Measurements from ENCODE around the gene CCP110.

DNA sequence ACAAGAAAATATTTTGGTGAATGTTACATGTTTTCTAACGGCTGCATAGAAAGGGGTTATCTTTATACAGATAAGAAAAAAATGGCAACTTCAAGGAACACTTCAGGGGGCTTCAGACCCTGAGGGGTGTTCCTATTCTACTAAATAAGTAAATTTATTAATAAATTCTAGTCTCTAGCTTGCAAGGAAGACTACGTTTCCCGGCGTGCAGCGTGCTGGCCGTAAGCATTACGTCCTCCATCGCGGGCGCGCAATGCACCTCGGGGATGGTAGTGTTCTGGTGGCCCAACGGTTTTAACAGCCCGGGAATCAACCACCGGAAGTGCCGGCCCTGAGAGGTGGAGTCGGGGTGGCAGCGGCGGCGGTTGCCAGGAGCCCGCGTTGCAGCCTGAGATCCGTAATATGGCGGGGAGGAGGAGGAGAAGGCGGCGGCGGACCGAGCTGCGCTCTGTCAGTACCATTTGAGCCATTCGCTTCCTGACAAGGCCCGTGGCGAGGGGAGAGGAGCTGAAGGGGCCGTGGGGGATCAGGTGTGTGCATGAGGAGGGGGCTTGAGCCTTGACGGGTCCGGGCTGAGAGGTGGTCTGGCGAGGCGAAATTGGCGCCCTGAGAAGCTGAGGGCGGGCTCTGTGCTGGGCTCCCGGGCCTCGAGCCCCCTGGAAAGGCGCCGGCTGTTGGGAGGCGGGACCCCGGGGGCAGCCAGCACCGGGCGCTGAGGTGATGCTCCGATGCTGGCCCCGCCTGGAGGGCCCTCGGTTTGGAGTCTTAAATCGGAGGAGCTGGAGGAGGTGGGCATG is at the start of gene CCP110:
- peak in 1 of 3 donors; percentile 58 for TF ChIP-seq POLR2A (IDR thresholded peaks at IDR 0.05)
- TF ChIP-seq, protein P1, sequence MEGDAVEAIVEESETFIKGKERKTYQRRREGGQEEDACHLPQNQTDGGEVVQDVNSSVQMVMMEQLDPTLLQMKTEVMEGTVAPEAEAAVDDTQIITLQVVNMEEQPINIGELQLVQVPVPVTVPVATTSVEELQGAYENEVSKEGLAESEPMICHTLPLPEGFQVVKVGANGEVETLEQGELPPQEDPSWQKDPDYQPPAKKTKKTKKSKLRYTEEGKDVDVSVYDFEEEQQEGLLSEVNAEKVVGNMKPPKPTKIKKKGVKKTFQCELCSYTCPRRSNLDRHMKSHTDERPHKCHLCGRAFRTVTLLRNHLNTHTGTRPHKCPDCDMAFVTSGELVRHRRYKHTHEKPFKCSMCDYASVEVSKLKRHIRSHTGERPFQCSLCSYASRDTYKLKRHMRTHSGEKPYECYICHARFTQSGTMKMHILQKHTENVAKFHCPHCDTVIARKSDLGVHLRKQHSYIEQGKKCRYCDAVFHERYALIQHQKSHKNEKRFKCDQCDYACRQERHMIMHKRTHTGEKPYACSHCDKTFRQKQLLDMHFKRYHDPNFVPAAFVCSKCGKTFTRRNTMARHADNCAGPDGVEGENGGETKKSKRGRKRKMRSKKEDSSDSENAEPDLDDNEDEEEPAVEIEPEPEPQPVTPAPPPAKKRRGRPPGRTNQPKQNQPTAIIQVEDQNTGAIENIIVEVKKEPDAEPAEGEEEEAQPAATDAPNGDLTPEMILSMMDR (IDR thresholded peaks at IDR 0.05 in 8 of 11, conservative IDR thresholded peaks at IDR 0.05 in 3 of 11) = peak in 2 of 11 experiments; percentile 18 to 24
